ENCODE results near the gene EXOC3. TPM values are rescaled to one million over a fixed set of nuclear protein-coding genes. Genes with fewer than 3 reads are reported as not detected.
A peak's percentile ranks its signal among the peaks of the same experiment; 100 is the strongest.

EXOC3 gene
- total RNA-seq, 4 donors from 2014 or later, result 69.9 to 240 (median 76.1) TPM

DNA sequence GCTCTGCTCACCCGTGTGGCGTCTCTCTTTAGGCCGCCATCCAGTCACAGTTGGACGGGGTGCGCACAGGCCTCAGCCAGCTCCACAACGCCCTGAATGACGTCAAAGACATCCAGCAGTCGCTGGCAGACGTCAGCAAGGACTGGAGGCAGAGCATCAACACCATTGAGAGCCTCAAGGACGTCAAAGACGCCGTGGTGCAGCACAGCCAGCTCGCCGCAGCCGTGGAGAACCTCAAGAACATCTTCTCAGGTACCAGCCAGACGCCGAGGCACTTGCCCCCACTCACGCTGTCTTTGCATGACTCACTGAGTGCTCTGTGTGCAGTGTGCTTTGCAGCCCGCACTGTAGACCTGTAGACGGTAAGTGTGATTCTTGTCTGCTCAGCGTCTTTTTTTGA lies 4.5 kb downstream of the EXOC3 start:
- Histone ChIP-seq H3K4me3 (no peak overlapping the region), H3K4me1 (peaks cover 8 to 24% (median 12%) of the 10 kb centered on the region in 4 donors), H3K27me3 (no peaks in the 10 kb centered on the region), H3K27ac (no peak overlapping the region), H3K36me3 (peaks cover 3 to 54% (median 17%) of the 10 kb centered on the region in 4 donors), H3K9me3 (peaks cover 7 to 14% of the 10 kb centered on the region in 2 donors)
- in situ Hi-C loops (cut with MboI; ENCODE audit: low pct_ligation_motif_present in 1 of 4, low pct_unique_long_range_greater_than_20kb in 1 of 4, low sequenced_read_pairs in 3 of 4) (no loop called here), intact Hi-C loops (cut with DNase I; ENCODE audit: low total_unique reads) (no loop called here)
- TF ChIP-seq POLR2AphosphoS5 (IDR thresholded peaks at IDR 0.05) (no peak), CTCF (IDR thresholded peaks at IDR 0.05) (no peak), POLR2A (IDR thresholded peaks at IDR 0.05) (no peak), EP300 (IDR thresholded peaks at IDR 0.05; ENCODE audit: low read depth) (no peak)
- WGBS, 2 donors (ENCODE audit: low coverage in 1 of 2), result 91 to 92% methylated on average over 2 to 21 of the region's 21 CpGs
- DNase-seq, result no peak

DNA sequence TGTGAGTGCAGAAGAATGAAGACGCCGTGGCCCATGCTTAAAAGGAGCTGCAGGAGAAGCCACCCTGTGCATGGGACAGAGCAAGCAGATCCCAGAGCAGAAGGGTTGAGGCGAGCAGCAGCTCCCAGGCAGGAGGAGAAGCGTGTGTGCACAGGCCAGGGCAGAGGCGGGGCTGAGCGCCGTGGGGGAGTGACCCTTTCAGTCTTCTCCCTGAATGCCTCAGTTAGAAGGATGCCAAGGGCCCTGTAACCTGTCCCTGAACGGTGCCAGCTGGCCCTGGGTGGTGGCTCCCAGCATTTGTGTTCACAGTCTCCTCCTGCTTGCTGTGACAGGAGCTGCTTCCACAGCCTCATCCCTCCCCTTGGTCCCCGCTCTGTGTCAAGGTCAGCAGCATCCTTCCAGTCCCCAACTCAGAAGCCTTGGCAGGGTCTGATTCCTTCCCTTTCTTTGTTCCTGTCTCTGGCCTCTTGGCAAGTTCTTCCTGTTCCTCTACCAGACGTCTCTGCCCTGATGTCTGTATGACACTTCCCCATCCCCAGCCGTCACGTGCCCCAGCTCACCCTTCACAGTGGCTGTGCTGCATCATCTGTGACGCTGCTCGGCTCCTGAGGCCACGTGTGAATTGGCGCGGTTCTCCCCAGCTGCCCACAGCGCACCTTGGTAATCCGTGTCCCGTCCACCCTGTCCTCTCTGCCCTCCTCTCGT lies 5.2 kb downstream of the EXOC3 start:
- no peak overlapping the region for H3K27ac ChIP-seq
- no peak for TF ChIP-seq EP300 (IDR thresholded peaks at IDR 0.05; ENCODE audit: low read depth)
- no peak for TF ChIP-seq CTCF (IDR thresholded peaks at IDR 0.05)
- no peak for TF ChIP-seq POLR2A (IDR thresholded peaks at IDR 0.05)
- no peak for TF ChIP-seq POLR2AphosphoS5 (IDR thresholded peaks at IDR 0.05)
- intact Hi-C loops (cut with DNase I; ENCODE audit: low total_unique reads) (no loop called here), in situ Hi-C loops (cut with MboI; ENCODE audit: low pct_ligation_motif_present in 1 of 4, low pct_unique_long_range_greater_than_20kb in 1 of 4, low sequenced_read_pairs in 3 of 4) (no loop called here)
- no peak overlapping the region for H3K4me3 ChIP-seq
- H3K4me1 ChIP-seq, result peaks cover 8 to 22% (median 11%) of the 10 kb centered on the region in 4 donors
- H3K36me3 ChIP-seq, result peaks cover 3 to 56% (median 17%) of the 10 kb centered on the region in 4 donors
- H3K27me3 ChIP-seq, result no peaks in the 10 kb centered on the region
- peak; percentile 41 for DNase-seq
- 85% methylated on average over 8 to 21 of the region's 21 CpGs for WGBS, 2 donors (ENCODE audit: low coverage in 1 of 2)
- H3K9me3 ChIP-seq, result peaks cover 7 to 14% of the 10 kb centered on the region in 2 donors

DNA sequence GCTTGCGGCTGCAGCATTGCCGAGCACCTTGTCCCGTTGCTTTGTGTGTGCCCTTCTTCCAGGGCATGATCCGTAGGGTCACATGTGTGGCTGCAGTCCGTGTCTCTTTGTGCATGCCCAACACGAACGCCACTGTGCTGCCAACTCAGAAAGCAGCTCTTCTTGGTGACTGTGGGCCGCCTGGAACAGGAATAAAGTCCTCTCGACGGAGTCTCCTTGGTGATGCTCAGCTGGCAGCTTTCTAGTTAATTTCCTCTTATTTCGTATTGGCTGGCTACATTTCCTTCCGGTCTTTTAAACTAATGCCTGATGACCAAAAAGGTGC lies 5.8 kb downstream of the EXOC3 start:
- no peak overlapping the region for H3K27ac ChIP-seq
- TF ChIP-seq POLR2A (IDR thresholded peaks at IDR 0.05), result no peak
- TF ChIP-seq EP300 (IDR thresholded peaks at IDR 0.05; ENCODE audit: low read depth), result no peak
- TF ChIP-seq POLR2AphosphoS5 (IDR thresholded peaks at IDR 0.05), result no peak
- TF ChIP-seq CTCF (IDR thresholded peaks at IDR 0.05), result no peak
- peaks cover 7 to 14% of the 10 kb centered on the region in 2 donors for H3K9me3 ChIP-seq
- no peak overlapping the region for H3K4me3 ChIP-seq
- no peak for DNase-seq
- peaks cover 3 to 59% (median 18%) of the 10 kb centered on the region in 4 donors for H3K36me3 ChIP-seq
- in situ Hi-C loops (cut with MboI; ENCODE audit: low pct_ligation_motif_present in 1 of 4, low pct_unique_long_range_greater_than_20kb in 1 of 4, low sequenced_read_pairs in 3 of 4), result no loop called here
- intact Hi-C loops (cut with DNase I; ENCODE audit: low total_unique reads), result no loop called here
- WGBS, 2 donors (ENCODE audit: low coverage in 1 of 2), result 90 to 100% methylated on average over 3 to 12 of the region's 12 CpGs
- H3K27me3 ChIP-seq, result no peaks in the 10 kb centered on the region
- peaks cover 6 to 20% (median 9%) of the 10 kb centered on the region in 4 donors for H3K4me1 ChIP-seq

DNA sequence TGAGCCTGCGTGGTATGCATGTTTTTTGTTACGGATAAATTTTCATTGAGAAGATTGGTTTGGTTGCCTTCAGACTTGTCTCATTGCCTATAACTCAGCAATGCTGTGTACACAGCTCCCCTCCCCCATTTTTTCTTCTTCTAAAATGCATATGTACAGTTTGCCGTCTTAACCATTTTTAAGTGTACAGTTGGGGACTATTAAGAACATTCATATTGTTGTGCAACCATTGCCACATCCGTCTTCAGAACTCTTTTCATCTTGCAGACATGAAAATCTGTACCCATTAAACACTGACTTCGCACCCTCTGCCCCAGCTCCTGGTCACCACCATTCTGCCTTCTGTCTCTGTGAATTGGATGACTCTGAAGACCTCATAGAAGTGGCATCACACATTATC lies 6.2 kb downstream of the EXOC3 start:
- peaks cover 7 to 14% of the 10 kb centered on the region in 2 donors for H3K9me3 ChIP-seq

More for the DNA sequence above, 6.2 kb downstream of the EXOC3 start:
- intact Hi-C loops (cut with DNase I; ENCODE audit: low total_unique reads), result no loop called here
- WGBS, 2 donors (ENCODE audit: low coverage in 1 of 2), result 93% methylated on average over 5 of the region's 5 CpGs; no CpG with 5 or more reads in 1 of the 2 donors
- H3K4me3 ChIP-seq, result no peak overlapping the region
- H3K27ac ChIP-seq, result no peak overlapping the region
- no peak for DNase-seq
- H3K27me3 ChIP-seq, result no peaks in the 10 kb centered on the region
- TF ChIP-seq POLR2A (IDR thresholded peaks at IDR 0.05) (no peak), EP300 (IDR thresholded peaks at IDR 0.05; ENCODE audit: low read depth) (no peak), POLR2AphosphoS5 (IDR thresholded peaks at IDR 0.05) (no peak), CTCF (IDR thresholded peaks at IDR 0.05) (no peak)
- in situ Hi-C loops (cut with MboI; ENCODE audit: low pct_ligation_motif_present in 1 of 4, low pct_unique_long_range_greater_than_20kb in 1 of 4, low sequenced_read_pairs in 3 of 4), result no loop called here
- peaks cover 3 to 62% (median 20%) of the 10 kb centered on the region in 4 donors for H3K36me3 ChIP-seq
- peaks cover 2 to 16% (median 4%) of the 10 kb centered on the region in 4 donors for H3K4me1 ChIP-seq

Measured in transverse colon (tissue), 4 donors.